ENCODE results near the gene CHST10. TPM values are rescaled to one million over a fixed set of nuclear protein-coding genes. Genes with fewer than 3 reads are reported as not detected.
"Not testable (repeated sequence)": the region's sequence is repeated elsewhere in the genome, so short reads cannot be mapped to it uniquely, and the experiment has no call there.

CHST10 gene
- 20.6 TPM for total RNA-seq (ENCODE audit: unreplicated experiment)
- long read RNA-seq, transcript CHST10-201 (7 exons, 2,842 nt) = major isoform, 7 of 9 reads
- long read RNA-seq, partial matches to known transcripts = 1 of 9 reads
- long read RNA-seq, other reads (novel, unspliced or antisense) = 1 of 9 reads

- Mint-ChIP-seq H3K4me1 (ENCODE audit: unreplicated experiment) (peaks cover 20% of the 10 kb centered on the region), H3K9me3 (ENCODE audit: unreplicated experiment) (no peaks in the 10 kb centered on the region), H3K27me3 (ENCODE audit: unreplicated experiment) (peaks cover 6% of the 10 kb centered on the region), H3K36me3 (ENCODE audit: low read depth, unreplicated experiment) (peaks cover 8% of the 10 kb centered on the region), H3K4me3 (ENCODE audit: unreplicated experiment) (peak within 1 kb of the TSS; percentile 98), H3K27ac (ENCODE audit: unreplicated experiment) (peak within 1 kb of the TSS; percentile 89)
- no peak for TF ChIP-seq CTCF (IDR thresholded peaks at IDR 0.05; ENCODE audit: unreplicated experiment)
- peak; percentile 73 for DNase-seq (ENCODE audit: low spot score)
These were observed at the start of gene CHST10 for GRCh38 chr2:100416935-100417710. CHST10 (minus strand) TSS chr2:100417668; CDS start chr2:100406675, 10,993 bp downstream.

GRCh38 chr2:100460904-100461530 is 43.5 kb upstream of the CHST10 start:
- H3K9me3 Mint-ChIP-seq (ENCODE audit: unreplicated experiment) = peaks cover 5% of the 10 kb centered on the region
- no peak for TF ChIP-seq CTCF (IDR thresholded peaks at IDR 0.05; ENCODE audit: unreplicated experiment)
- no peaks in the 10 kb centered on the region for H3K36me3 Mint-ChIP-seq (ENCODE audit: low read depth, unreplicated experiment)
- no peak overlapping the region for H3K4me3 Mint-ChIP-seq (ENCODE audit: unreplicated experiment)
- no peak for DNase-seq (ENCODE audit: low spot score)
- no peak overlapping the region for H3K27ac Mint-ChIP-seq (ENCODE audit: unreplicated experiment)
- no peaks in the 10 kb centered on the region for H3K4me1 Mint-ChIP-seq (ENCODE audit: unreplicated experiment)
- peaks cover 2% of the 10 kb centered on the region for H3K27me3 Mint-ChIP-seq (ENCODE audit: unreplicated experiment)

- not testable (repeated sequence) for H3K27ac Mint-ChIP-seq (ENCODE audit: unreplicated experiment); DNase-seq (ENCODE audit: low spot score); H3K4me1 Mint-ChIP-seq (ENCODE audit: unreplicated experiment); H3K36me3 Mint-ChIP-seq (ENCODE audit: low read depth, unreplicated experiment); H3K4me3 Mint-ChIP-seq (ENCODE audit: unreplicated experiment); H3K27me3 Mint-ChIP-seq (ENCODE audit: unreplicated experiment); H3K9me3 Mint-ChIP-seq (ENCODE audit: unreplicated experiment)
These were observed 38.9 kb upstream of the CHST10 start for GRCh38 chr2:100456357-100456756.

GRCh38 chr2:100453853-100454252 is 36.4 kb upstream of the CHST10 start:
- no peaks in the 10 kb centered on the region for H3K4me1 Mint-ChIP-seq (ENCODE audit: unreplicated experiment)
- DNase-seq (ENCODE audit: low spot score) = no peak
- H3K27me3 Mint-ChIP-seq (ENCODE audit: unreplicated experiment) = no peaks in the 10 kb centered on the region
- H3K4me3 Mint-ChIP-seq (ENCODE audit: unreplicated experiment) = no peak overlapping the region
- peaks cover 9% of the 10 kb centered on the region for H3K9me3 Mint-ChIP-seq (ENCODE audit: unreplicated experiment)
- no peaks in the 10 kb centered on the region for H3K36me3 Mint-ChIP-seq (ENCODE audit: low read depth, unreplicated experiment)
- no peak overlapping the region for H3K27ac Mint-ChIP-seq (ENCODE audit: unreplicated experiment)
- TF ChIP-seq CTCF (IDR thresholded peaks at IDR 0.05; ENCODE audit: unreplicated experiment) = no peak

GRCh38 chr2:100451734-100452133 is 34.3 kb upstream of the CHST10 start:
- Mint-ChIP-seq H3K27ac (ENCODE audit: unreplicated experiment) (no peak overlapping the region), H3K4me1 (ENCODE audit: unreplicated experiment) (no peaks in the 10 kb centered on the region), H3K36me3 (ENCODE audit: low read depth, unreplicated experiment) (no peaks in the 10 kb centered on the region), H3K27me3 (ENCODE audit: unreplicated experiment) (no peaks in the 10 kb centered on the region), H3K9me3 (ENCODE audit: unreplicated experiment) (peaks cover 7% of the 10 kb centered on the region), H3K4me3 (ENCODE audit: unreplicated experiment) (no peak overlapping the region)
- TF ChIP-seq CTCF (IDR thresholded peaks at IDR 0.05; ENCODE audit: unreplicated experiment) = no peak
- DNase-seq (ENCODE audit: low spot score) = no peak
